ENCODE measurements around the gene SMC1B. TPM values are rescaled to one million over a fixed set of nuclear protein-coding genes. Genes with fewer than 3 reads are reported as not detected.

The SMC1B gene
- total and polyA plus RNA-seq, 9 of the 15 experiments (the other 6 are each of a cell fraction or from before 2014, with no cell fraction given): 0.03 TPM; not detected in 8

GRCh38 chr22:45430871-45431270, 17.5 kb upstream of the SMC1B start:
- Histone ChIP-seq H3K4me2 (ENCODE audit: insufficient read depth, low read length) (no peak overlapping the region), H2AFZ (ENCODE audit: low read depth, low read length) (no peak overlapping the region), H3K9me3 (replicated peaks; ENCODE audit: control insufficient read depth, insufficient read depth, low read depth, low read length) (no peaks in the 10 kb centered on the region), H3K9me1 (ENCODE audit: control insufficient read depth, insufficient read depth, low read length) (no peaks in the 10 kb centered on the region), H4K20me1 (replicated peaks; ENCODE audit: control insufficient read depth, insufficient read depth, low read length) (0 out of 2 replicates have a peak, but pooled peaks cover 4% of the 10 kb centered on the region), H3K9ac (ENCODE audit: insufficient read depth in 1 of 2, low read depth in 2 of 2, low read length in 2 of 2) (no peak overlapping the region), H3K36me3 (ENCODE audit: control insufficient read depth, insufficient read depth, low read length) (no peaks in the 10 kb centered on the region), H3K4me3 (no peak overlapping the region), H3K4me1 (replicated peaks in 1 of 2; ENCODE audit: control insufficient read depth in 2 of 2, insufficient read depth in 2 of 2, low read length in 2 of 2) (no peaks in the 10 kb centered on the region), H3K27ac (ENCODE audit: extremely low read depth, low read depth, low read length) (no peak overlapping the region), H3K27me3 (ENCODE audit: control insufficient read depth in 2 of 2, insufficient read depth in 2 of 2, low read length in 2 of 2) (peaks cover 10 to 50% of the 10 kb centered on the region in 2 experiments; a peak in 4 of 5 replicates), H3K79me2 (ENCODE audit: control insufficient read depth, insufficient read depth, low read length) (no peaks in the 10 kb centered on the region)
- 14% methylated on average over 13 of the region's 19 CpGs for WGBS (ENCODE audit: insufficient coverage, low coverage, missing lambda C conversion rate)
- ChIA-PET POLR2A (interaction anchor here (0.5 kb wide), 1 partner anchor 196 kb away, joined by 3 read pairs; no protein-coding TSS in a partner anchor), CTCF (ENCODE audit: low intra/inter-chr PET ratio) (no interaction called here)
- in situ Hi-C loops (cut with MboI): loop anchor here (5.0 kb wide), 1 partner anchor 164 kb away; no protein-coding TSS in a partner anchor
- intact Hi-C loops (cut with micrococcal nuclease): no loop called here
- no peak for FAIRE-seq
- TF ChIP-seq, protein P1, sequence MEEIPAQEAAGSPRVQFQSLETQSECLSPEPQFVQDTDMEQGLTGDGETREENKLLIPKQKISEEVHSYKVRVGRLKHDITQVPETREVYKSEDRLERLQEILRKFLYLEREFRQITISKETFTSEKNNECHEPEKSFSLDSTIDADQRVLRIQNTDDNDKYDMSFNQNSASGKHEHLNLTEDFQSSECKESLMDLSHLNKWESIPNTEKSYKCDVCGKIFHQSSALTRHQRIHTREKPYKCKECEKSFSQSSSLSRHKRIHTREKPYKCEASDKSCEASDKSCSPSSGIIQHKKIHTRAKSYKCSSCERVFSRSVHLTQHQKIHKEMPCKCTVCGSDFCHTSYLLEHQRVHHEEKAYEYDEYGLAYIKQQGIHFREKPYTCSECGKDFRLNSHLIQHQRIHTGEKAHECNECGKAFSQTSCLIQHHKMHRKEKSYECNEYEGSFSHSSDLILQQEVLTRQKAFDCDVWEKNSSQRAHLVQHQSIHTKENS (CRISPR knock-in tag; IDR thresholded peaks at IDR 0.05): no peak
- TF ChIP-seq, protein P2, sequence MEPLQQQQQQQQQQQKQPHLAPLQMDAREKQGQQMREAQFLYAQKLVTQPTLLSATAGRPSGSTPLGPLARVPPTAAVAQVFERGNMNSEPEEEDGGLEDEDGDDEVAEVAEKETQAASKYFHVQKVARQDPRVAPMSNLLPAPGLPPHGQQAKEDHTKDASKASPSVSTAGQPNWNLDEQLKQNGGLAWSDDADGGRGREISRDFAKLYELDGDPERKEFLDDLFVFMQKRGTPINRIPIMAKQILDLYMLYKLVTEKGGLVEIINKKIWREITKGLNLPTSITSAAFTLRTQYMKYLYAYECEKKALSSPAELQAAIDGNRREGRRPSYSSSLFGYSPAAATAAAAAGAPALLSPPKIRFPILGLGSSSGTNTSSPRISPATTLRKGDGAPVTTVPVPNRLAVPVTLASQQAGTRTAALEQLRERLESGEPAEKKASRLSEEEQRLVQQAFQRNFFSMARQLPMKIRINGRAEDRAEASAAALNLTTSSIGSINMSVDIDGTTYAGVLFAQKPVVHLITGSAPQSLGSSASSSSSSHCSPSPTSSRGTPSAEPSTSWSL (CRISPR knock-in tag; IDR thresholded peaks at IDR 0.05; ENCODE audit: borderline replicate concordance): no peak
- no peak for TF ChIP-seq TOE1 (IDR thresholded peaks at IDR 0.05; ENCODE audit: borderline replicate concordance)
- no peak for TF ChIP-seq TOE1 (CRISPR knock-in tag; IDR thresholded peaks at IDR 0.05; ENCODE audit: borderline replicate concordance, low read depth)
- TF ChIP-seq, protein P3, sequence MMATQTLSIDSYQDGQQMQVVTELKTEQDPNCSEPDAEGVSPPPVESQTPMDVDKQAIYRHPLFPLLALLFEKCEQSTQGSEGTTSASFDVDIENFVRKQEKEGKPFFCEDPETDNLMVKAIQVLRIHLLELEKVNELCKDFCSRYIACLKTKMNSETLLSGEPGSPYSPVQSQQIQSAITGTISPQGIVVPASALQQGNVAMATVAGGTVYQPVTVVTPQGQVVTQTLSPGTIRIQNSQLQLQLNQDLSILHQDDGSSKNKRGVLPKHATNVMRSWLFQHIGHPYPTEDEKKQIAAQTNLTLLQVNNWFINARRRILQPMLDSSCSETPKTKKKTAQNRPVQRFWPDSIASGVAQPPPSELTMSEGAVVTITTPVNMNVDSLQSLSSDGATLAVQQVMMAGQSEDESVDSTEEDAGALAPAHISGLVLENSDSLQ (IDR thresholded peaks at IDR 0.05): no peak
- no peak for TF ChIP-seq PTRF (tag; IDR thresholded peaks at IDR 0.05)
- TF ChIP-seq, protein P4, sequence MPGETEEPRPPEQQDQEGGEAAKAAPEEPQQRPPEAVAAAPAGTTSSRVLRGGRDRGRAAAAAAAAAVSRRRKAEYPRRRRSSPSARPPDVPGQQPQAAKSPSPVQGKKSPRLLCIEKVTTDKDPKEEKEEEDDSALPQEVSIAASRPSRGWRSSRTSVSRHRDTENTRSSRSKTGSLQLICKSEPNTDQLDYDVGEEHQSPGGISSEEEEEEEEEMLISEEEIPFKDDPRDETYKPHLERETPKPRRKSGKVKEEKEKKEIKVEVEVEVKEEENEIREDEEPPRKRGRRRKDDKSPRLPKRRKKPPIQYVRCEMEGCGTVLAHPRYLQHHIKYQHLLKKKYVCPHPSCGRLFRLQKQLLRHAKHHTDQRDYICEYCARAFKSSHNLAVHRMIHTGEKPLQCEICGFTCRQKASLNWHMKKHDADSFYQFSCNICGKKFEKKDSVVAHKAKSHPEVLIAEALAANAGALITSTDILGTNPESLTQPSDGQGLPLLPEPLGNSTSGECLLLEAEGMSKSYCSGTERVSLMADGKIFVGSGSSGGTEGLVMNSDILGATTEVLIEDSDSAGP (CRISPR knock-in tag; IDR thresholded peaks at IDR 0.05): no peak
- TF ChIP-seq KLF1 (tag; IDR thresholded peaks at IDR 0.05): no peak
- TF ChIP-seq PHF21A (IDR thresholded peaks at IDR 0.05; ENCODE audit: borderline replicate concordance, low read depth): no peak
- TF ChIP-seq, protein P5, sequence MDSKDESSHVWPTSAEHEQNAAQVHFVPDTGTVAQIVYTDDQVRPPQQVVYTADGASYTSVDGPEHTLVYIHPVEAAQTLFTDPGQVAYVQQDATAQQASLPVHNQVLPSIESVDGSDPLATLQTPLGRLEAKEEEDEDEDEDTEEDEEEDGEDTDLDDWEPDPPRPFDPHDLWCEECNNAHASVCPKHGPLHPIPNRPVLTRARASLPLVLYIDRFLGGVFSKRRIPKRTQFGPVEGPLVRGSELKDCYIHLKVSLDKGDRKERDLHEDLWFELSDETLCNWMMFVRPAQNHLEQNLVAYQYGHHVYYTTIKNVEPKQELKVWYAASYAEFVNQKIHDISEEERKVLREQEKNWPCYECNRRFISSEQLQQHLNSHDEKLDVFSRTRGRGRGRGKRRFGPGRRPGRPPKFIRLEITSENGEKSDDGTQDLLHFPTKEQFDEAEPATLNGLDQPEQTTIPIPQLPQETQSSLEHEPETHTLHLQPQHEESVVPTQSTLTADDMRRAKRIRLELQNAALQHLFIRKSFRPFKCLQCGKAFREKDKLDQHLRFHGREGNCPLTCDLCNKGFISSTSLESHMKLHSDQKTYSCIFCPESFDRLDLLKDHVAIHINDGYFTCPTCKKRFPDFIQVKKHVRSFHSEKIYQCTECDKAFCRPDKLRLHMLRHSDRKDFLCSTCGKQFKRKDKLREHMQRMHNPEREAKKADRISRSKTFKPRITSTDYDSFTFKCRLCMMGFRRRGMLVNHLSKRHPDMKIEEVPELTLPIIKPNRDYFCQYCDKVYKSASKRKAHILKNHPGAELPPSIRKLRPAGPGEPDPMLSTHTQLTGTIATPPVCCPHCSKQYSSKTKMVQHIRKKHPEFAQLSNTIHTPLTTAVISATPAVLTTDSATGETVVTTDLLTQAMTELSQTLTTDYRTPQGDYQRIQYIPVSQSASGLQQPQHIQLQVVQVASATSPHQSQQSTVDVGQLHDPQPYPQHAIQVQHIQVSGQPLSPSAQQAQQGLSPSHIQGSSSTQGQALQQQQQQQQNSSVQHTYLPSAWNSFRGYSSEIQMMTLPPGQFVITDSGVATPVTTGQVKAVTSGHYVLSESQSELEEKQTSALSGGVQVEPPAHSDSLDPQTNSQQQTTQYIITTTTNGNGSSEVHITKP (IDR thresholded peaks at IDR 0.05; ENCODE audit: partially characterized antibody): no peak
- DNase-seq (ENCODE audit: extremely low read depth in 1 of 4, low spot score in 3 of 4): no peak
- BruUV-seq (replicated peaks): no TSS peak
- no peak for ATAC-seq

Data from K562 (cell line).